A549 (cell line): ENCODE data around the gene TTC21A.

Experiments
- EHMT2 ChIP-seq: fragments of 200-600 bp; sonication (generic); IDR thresholded peaks from 2 replicates; pipeline ENCODE4 v1.6.1; 2016; ENCODE audit warnings: antibody characterized with exemption, low read depth, mild to moderate bottlenecking, moderate library complexity
- MAFK ChIP-seq: fragments of 450-650 bp; IDR thresholded peaks from 2 replicates; pipeline ENCODE4 v1.6.1; 2014; ENCODE audit not compliant: partially characterized antibody
- TF ChIP-seq, protein P1 (sequence below): fragments of 250-450 bp; sonication (Bioruptor Pico); IDR thresholded peaks from 2 replicates; pipeline ENCODE4 v1.5.0; 2021; ENCODE audit warnings: mild to moderate bottlenecking, moderate library complexity, borderline replicate concordance
- TF ChIP-seq, protein P2 (sequence below): fragments of >200 bp; sonication (Bioruptor Twin); formaldehyde crosslinking; IDR thresholded peaks from 3 replicates; pipeline ENCODE4 v1.5.1; 2016

DNA sequence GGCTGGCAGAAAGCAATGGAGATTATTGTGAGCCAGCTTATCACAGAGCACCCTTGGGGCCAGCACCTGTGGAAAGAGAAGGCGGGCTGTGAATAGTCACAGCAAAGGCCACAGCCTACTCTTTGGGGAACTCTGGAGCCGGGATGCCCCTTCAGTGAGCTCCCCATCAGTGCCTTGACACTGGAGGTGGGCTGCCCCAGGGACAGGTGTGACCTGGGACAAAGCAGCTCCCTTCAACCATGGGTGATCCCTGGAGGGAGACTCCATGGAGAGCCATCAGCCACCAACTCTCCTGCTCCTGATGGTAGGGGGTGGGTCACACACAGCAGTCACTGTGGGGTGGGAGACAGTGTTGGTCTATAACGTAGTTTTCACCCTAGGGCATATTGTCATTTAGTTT is 5.8 kb downstream of the TTC21A start:
- TF ChIP-seq MAFK = no peak
- TF ChIP-seq EHMT2 = no peak
- TF ChIP-seq, protein P1, sequence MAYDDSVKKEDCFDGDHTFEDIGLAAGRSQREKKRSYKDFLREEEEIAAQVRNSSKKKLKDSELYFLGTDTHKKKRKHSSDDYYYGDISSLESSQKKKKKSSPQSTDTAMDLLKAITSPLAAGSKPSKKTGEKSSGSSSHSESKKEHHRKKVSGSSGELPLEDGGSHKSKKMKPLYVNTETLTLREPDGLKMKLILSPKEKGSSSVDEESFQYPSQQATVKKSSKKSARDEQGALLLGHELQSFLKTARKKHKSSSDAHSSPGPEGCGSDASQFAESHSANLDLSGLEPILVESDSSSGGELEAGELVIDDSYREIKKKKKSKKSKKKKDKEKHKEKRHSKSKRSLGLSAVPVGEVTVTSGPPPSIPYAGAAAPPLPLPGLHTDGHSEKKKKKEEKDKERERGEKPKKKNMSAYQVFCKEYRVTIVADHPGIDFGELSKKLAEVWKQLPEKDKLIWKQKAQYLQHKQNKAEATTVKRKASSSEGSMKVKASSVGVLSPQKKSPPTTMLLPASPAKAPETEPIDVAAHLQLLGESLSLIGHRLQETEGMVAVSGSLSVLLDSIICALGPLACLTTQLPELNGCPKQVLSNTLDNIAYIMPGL (CRISPR knock-in tag) = no peak
- TF ChIP-seq, protein P2, sequence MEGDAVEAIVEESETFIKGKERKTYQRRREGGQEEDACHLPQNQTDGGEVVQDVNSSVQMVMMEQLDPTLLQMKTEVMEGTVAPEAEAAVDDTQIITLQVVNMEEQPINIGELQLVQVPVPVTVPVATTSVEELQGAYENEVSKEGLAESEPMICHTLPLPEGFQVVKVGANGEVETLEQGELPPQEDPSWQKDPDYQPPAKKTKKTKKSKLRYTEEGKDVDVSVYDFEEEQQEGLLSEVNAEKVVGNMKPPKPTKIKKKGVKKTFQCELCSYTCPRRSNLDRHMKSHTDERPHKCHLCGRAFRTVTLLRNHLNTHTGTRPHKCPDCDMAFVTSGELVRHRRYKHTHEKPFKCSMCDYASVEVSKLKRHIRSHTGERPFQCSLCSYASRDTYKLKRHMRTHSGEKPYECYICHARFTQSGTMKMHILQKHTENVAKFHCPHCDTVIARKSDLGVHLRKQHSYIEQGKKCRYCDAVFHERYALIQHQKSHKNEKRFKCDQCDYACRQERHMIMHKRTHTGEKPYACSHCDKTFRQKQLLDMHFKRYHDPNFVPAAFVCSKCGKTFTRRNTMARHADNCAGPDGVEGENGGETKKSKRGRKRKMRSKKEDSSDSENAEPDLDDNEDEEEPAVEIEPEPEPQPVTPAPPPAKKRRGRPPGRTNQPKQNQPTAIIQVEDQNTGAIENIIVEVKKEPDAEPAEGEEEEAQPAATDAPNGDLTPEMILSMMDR = no peak
